DOHH2 (cell line): ENCODE data around the gene ENPP7.

ENCODE experiments used
- EZH2phosphoT487 ChIP-seq: fragments of 200-600 bp; sonication (generic); IDR thresholded peaks from 2 replicates; pipeline ENCODE4 v1.6.1; 2017; ENCODE audit warnings: borderline replicate concordance, mild to moderate bottlenecking, antibody characterized with exemption, low read length, moderate library complexity, mixed read lengths
- TF ChIP-seq, protein P1 (sequence below): fragments of 200-600 bp; sonication (generic); IDR thresholded peaks from one replicate; pipeline ENCODE4 v1.5.1; 2014; ENCODE audit warnings: antibody characterized with exemption, mild to moderate bottlenecking, low read depth, low read length; ENCODE audit not compliant: poor library complexity, severe bottlenecking

DNA sequence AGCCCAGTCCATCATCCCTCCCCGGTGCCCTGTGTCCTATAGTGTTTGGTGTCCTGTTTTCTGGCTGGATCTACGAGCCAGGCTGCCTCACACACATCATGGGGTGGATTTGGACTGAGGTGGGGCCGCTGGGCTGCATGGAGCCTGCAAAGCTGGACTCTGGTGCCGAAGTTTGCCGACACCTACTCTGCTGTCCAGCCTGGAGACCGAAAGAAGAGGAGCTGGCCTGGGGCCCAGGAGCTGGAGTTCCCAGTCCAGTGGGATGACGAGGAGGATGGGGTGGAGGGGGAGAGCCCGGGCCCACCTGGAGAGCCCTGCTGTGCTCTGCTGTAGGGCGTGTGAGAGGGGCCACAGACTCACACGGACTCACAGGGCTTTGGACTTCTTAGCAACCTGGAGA is 40.3 kb upstream of the ENPP7 start:
- TF ChIP-seq, protein P1, sequence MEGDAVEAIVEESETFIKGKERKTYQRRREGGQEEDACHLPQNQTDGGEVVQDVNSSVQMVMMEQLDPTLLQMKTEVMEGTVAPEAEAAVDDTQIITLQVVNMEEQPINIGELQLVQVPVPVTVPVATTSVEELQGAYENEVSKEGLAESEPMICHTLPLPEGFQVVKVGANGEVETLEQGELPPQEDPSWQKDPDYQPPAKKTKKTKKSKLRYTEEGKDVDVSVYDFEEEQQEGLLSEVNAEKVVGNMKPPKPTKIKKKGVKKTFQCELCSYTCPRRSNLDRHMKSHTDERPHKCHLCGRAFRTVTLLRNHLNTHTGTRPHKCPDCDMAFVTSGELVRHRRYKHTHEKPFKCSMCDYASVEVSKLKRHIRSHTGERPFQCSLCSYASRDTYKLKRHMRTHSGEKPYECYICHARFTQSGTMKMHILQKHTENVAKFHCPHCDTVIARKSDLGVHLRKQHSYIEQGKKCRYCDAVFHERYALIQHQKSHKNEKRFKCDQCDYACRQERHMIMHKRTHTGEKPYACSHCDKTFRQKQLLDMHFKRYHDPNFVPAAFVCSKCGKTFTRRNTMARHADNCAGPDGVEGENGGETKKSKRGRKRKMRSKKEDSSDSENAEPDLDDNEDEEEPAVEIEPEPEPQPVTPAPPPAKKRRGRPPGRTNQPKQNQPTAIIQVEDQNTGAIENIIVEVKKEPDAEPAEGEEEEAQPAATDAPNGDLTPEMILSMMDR, result no peak
- no peak for TF ChIP-seq EZH2phosphoT487
